D721Med (cell line): ENCODE measurements around the gene CARD8.

Experiments used
- DNase-seq: peaks from one replicate; pipeline ENCODE4 v3.0.0; 2011; ENCODE audit warnings: low spot score; ENCODE audit not compliant: insufficient read length
- FAIRE-seq: peaks from 2 replicates; lab custom pipeline; 2011; peaks lifted over from hg19 to GRCh38; lab: Jason Lieb, UNC
- TF ChIP-seq, protein P1 (sequence below): IDR thresholded peaks from 2 replicates; pipeline ENCODE4 v1.5.1; 2012; ENCODE audit warnings: mild to moderate bottlenecking, control low read depth; ENCODE audit not compliant: insufficient read depth; ENCODE audit errors: missing control alignments

CARD8 gene

DNA sequence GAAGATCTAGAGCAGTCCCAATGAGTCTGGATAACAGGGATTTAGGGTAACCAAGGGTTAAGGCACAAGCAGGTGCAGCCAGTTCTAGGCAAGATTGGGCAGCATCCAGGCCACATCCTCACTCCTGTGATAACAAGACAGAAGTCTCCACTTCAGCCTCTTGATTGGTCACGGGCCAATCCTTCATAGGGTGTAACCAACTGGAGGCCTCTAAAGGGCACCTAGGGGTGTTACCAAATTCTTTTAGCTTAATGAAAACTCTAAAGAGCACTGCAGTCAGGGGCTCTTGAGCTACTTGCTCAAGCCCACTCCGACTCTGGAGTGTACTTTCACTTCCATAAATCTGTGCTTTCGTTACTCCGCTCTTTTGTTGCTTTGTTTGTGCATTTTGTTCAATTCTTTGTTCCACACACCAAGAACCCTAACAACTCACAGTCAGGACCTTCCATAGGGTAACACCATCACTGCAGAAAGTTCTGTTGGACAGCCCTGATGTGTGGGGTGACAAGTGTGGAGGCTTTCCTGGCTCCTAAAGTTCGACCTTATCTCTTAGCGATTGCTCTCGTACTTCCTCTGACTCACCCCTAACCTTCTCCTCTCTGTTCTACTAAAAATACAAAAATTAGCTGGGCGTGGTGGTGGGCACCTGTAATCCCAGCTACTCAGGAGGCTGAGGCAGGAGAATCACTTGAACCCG, 49.2 kb downstream of the CARD8 start:
- DNase-seq = no peak
- TF ChIP-seq, protein P1, sequence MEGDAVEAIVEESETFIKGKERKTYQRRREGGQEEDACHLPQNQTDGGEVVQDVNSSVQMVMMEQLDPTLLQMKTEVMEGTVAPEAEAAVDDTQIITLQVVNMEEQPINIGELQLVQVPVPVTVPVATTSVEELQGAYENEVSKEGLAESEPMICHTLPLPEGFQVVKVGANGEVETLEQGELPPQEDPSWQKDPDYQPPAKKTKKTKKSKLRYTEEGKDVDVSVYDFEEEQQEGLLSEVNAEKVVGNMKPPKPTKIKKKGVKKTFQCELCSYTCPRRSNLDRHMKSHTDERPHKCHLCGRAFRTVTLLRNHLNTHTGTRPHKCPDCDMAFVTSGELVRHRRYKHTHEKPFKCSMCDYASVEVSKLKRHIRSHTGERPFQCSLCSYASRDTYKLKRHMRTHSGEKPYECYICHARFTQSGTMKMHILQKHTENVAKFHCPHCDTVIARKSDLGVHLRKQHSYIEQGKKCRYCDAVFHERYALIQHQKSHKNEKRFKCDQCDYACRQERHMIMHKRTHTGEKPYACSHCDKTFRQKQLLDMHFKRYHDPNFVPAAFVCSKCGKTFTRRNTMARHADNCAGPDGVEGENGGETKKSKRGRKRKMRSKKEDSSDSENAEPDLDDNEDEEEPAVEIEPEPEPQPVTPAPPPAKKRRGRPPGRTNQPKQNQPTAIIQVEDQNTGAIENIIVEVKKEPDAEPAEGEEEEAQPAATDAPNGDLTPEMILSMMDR = no peak
- FAIRE-seq = no peak

DNA sequence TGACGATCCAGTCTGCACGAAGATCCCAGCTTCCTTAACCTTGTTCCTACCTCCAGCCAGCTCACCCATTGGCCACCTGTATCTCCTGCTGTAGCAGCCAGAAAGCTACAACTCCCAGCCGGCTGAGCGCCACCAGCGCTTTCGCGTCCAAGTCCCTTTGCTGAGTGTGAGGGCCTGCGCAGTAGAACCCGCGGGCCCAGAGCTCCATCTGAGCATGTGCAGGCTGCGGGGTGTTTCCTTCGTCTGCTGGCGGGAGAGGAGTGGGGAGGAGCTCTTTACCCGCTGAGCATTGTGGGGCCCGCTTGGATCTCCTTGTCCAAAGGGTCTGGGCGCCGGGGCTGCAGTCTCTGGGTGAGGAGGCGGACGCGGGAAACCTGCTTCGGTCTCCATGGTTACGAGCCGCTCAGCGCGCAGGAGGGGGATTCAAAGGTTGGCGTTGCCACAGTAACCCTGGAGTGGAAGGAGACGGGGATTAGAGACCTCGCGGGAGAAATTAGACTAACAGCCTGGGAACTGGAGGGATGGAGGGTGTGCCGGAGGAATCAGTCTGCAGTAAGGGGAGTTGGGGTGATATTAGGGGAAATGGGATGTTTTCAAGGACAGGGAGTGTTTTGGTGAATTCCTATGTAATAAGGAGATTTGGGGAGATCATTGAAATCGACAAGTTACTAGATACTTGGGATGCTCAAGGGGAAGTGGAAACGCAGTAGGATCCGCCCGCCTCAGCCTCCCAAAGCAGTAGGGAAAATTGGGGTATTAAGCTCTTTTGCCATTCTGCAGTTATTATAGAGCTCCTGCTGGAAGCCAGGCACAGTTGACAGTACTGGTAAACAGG, 51.7 kb downstream of the CARD8 start:
- FAIRE-seq (peak; percentile 68), DNase-seq (peak; percentile 86)
- TF ChIP-seq, protein P1 = no peak

DNA sequence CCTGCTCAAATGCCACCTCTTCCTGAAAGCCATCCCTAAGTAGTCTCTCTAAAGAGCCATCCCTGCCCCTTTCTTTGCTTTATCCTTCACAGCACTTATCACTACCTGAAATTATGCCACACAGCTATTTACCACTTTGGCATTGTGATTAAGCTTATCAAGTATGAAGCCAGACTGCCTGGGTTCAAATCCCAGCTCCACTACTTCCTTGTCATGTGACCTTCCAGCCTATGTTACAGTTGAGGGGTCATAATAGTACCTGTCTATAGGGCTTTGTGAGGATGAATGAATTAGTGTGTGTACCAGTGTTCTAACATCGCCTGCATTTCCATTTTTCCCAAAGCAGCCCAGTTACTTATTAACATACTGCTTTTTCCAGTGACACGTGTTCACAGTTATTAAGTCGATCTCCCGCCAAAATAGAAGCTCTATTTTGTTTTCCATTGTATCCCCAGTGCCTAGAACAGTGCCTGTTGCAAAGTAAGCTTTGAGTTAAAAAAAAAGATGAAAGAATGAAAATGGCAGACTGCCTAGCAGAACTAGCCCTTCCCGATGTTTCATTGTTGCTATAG, 52.4 kb downstream of the CARD8 start:
- FAIRE-seq (no peak), DNase-seq (no peak)
- TF ChIP-seq, protein P1 = no peak

DNA sequence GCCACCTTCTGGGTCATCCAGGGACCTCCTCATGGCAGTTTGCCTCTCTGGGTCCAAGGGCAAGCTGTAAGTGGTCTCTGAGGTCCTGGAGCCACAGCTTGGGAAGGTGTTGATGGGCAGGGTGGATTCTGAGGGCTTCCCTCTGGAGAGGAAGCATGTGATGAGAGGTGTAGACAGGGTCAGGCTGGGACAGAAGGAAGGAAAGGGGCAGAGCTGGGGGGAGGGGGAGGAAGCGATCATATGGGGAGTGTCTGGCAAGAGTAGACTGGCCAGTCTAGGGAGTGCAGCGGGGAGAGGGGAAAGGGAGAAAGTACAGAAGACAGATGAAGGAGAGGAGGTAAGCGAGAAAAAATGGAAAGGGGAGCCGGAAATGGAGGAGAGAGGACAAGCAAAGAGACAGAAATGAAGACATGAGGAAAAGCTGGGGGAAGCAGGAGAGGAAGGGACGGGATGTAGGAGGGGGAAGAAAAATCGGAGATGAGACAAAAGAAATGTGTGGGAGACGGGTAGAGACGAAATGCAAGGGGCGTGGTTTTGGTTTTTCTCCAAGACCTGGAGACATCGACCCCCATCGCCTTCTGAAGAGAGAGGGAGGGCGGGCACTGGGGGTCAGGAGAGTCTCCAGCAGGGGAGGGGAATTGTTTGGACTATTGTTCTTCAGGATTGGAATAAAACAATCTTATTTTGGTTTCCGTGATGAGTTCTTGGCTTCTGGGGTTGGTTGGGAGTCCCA, 58.6 kb downstream of the CARD8 start:
- no peak for DNase-seq
- TF ChIP-seq, protein P1 = no peak
- no peak for FAIRE-seq

DNA sequence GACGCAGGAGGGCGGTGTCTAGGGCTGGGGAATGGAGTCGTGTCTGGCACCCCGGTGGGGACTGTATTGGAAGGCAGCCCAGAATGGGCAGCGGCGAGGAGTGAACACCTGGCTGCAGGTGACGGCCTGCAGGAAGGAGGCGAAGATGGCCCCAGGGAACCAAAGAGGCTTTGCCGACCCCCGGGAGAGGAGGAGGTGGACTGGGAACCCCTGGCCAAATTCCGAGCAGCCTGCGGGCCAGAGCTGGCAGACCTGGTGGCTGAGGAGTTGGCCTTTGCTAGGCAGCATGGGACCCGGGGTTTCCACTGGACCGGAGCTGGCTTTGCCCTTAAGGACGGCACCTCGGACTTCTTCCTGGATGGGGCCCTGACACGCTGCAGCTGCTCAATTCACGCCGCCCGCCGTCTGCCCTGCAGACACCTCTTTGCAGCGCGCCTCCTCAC, 59.4 kb downstream of the CARD8 start:
- no peak for DNase-seq
- no peak for FAIRE-seq
- TF ChIP-seq, protein P1 = no peak

DNA sequence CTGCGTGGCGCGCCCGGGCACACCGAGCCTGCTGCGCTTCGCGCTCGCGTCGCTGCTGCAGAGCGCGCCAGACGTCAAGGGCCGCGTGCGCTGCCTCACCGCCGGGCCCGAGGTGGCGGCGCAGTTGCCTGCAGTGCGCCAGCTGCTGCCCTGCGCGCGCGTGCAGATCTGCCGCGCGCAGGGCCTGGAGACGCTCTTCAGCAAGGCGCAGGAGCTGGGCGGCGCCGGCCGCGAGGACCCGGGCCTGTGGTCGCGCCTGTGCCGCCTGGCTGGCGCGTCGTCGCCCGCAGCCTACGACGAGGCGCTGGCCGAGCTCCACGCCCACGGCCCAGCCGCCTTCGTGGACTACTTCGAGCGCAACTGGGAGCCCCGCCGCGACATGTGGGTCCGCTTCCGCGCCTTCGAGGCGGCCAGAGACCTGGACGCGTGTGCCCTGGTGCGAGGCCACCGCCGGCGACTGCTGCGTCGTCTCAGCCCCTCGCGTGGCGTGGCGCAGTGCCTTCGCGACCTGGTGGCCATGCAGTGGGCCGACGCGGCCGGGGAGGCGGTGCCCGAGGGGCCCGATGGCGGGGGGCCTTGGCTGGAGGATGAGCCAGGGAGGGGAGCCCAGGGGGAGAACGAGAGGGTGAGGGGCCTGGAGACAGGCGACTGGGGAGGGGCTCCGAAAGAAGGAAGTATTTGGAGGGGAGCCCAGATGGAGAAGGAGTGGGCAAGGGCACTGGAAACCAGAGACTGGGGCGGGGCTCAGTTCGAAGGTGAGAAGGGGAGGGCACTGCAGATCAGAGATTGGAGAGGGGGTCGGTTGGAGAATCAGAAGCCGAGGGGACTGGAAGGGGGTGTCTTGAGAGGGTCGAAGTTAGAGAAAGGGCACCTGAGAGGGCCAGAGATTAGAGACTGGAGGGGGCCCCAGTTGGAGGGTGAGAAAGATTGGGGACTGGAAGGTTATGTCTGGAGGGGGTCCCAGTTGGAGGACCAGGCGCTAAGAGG, 60.6 kb downstream of the CARD8 start:
- no peak for FAIRE-seq
- no peak for DNase-seq
- TF ChIP-seq, protein P1 = no peak
